GM21360 (cell line): Measurements from ENCODE around the gene WDFY1.

Experiments used
- ATAC-seq: cut with Tn5 transposase; IDR thresholded peaks from one replicate; pipeline ENCODE4 v1.9.1; 2021; ENCODE audit warnings: mild to moderate bottlenecking, moderate library complexity; ENCODE audit not compliant: unreplicated experiment

WDFY1 gene

DNA sequence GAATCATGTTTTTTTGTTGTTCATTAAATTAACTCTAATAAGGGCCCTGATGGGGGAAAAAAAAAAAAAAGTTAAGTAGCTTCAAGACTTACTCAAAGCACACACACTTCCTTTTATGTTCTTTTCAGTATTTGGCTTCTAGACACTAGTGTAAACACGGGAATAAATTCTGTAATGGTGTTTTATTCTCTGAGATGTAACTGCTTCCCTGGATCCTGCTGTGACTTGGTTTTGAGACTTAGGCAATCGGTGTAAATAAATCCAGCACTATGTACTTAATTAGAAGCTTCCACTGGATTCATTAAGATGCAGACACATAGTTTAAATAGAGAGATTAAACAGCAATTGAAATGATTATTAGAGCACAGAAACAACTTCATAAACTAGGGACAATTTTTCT, 81.6 kb downstream of the WDFY1 start:
- no peak for ATAC-seq

DNA sequence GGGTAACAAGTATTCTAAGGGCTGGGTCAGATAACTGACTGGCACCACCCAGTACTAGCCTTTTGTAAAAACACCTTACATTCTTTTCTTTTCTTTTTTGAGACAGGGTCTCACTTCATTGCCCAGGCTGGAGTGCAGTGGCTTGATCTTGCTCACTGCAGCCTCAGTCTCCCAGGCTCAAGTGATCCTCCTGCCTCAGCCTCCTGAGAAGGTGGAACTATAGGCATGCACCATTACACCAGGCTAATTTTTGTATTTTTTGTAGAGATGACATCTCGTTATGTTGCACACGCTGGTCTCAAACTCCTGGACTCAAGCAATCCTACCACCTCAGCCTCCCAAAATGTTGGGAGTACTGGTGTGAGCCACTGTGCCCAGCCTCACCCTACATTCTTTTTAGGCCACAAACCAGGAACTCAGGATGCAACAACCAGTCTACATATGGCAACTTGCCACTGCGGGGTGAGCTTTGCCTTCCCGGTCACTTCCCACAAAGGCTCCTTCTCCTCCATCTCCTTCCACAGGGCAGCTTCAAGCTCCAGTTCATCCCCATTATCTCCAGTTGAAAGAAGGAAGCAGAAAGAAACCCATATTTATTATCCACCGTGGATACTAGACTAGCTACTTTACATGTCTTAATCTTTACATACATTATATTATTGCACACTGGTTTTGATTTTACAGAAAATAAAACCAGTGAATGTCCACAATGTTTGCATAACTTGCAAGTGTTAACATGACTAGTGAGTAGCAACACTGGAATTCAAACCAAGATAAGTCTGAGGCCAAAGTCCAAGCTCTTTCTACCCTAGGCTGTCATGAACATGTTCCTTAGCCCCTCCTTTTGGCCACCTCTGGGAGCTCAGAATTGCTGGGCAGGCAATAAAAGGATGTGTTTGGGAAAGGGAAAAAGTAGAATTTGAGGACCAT, 84.1 kb downstream of the WDFY1 start:
- ATAC-seq = no peak

- no peak for ATAC-seq
Observed at GRCh38 chr2:223859070-223859469, 86.1 kb downstream of the WDFY1 start.

GRCh38 chr2:223856584-223856983, 88.6 kb downstream of the WDFY1 start:
- no peak for ATAC-seq

DNA sequence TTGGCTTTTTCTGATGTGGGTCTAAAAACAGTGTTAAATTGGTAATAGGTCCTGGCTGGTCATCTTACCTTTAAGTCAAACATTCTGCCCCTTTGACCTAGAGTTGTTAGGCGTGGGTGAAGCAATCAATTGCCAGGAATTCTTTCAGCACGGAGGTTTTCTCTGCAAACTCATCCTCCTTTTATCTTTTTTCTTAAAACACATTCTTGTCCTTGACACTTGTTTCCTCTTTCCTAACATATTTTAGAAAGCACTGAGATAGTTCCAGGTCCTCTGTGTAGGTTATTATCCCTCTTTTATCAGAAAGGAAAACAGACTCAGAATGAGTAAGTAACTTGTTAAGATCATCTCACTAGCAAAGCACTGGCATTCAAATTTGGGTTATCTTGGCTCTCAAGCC, 89.1 kb downstream of the WDFY1 start:
- ATAC-seq = no peak

GRCh38 chr2:223855426-223855825, 89.7 kb downstream of the WDFY1 start:
- ATAC-seq = no peak

GRCh38 chr2:223854741-223855140, 90.4 kb downstream of the WDFY1 start:
- peak; percentile 44 for ATAC-seq

DNA sequence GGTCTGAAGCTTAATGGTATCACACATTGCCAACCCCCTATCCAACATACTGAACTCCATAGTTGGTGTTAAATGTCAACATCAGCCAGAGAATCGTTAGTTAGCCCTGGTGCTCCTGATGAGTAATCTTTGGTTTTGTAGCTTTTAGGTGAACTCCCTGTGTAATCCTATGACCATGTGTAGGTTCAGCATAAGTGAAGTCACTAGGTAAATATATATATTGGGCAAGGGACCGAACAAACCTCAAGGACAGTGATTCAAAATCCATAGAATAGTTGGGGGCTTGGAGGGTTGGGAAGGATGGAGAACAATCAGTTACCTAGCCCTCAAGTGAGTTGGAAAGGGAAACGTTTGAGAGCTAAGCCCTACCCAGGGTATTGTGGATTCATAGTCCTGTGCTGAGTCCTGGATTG, 91.7 kb downstream of the WDFY1 start:
- no peak for ATAC-seq

GRCh38 chr2:223852281-223852795, 92.8 kb downstream of the WDFY1 start:
- ATAC-seq = no peak

- ATAC-seq = no peak
Observed at GRCh38 chr2:223847410-223847809, 97.7 kb downstream of the WDFY1 start.

DNA sequence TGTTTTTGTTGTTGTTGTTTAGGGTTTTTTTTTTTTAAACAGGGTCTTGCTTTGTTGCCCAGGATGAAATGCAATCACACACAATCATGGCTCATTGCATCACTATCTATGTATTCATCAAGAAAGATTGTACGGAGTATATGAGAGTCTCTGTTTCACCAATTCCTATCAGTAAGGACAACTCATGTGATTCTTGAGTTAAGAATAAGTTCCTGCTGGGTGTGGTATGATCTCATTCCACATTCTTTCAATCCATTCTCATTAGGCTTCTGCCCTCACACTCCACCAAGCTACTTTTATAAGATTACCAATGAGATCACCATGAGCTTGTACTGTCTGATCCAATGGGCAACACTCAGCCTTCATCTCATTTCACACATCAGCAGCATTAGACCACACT, 98.6 kb downstream of the WDFY1 start:
- ATAC-seq = no peak

GRCh38 chr2:223841436-223842190, 103.5 kb downstream of the WDFY1 start:
- no peak for ATAC-seq

- ATAC-seq = peak; percentile 71
Observed at GRCh38 chr2:223837287-223838061, 107.7 kb downstream of the WDFY1 start, which contains the start of gene AP1S3. AP1S3 (minus strand) TSS chr2:223837582; CDS start chr2:223837450, 132 bp downstream.

DNA sequence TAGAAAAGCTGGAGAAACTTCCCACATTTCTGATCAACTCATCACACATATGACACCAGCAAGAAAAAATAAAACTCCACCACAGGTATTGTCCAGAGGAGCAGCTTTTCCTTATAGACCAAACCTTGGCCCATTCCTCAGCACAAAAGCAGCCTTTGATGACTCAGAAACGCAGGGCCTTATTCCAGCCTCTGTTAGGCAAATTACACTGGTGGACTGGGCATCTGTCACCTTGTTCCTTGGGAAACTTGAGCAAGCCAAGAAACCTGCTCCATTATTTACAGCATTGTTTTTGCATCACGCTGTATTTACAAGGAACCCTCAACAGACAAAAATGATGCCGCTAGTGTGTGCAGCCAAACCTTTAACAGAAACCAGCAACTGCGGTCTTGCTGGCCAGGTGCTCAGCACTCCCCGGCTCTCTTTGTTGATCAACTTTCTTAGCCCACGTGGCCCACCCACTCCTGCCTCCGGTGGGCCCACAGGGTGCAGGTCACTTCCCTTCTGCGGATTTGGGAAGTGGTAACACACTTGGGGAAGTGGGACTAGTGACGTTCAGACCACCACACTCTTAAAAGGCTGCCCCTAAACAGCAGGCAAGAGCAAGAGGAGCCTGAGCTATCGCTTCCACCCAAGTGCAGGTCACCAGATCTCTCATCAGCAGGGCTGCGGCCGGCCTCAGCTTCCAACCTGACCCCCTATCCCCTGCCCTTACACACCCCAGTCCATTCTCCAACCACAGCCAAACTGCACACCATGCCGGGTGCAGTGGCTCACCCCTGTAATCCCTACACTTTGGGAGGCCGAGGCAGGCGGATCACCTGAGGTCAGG, 109.2 kb downstream of the WDFY1 start:
- ATAC-seq = peak; percentile 53

DNA sequence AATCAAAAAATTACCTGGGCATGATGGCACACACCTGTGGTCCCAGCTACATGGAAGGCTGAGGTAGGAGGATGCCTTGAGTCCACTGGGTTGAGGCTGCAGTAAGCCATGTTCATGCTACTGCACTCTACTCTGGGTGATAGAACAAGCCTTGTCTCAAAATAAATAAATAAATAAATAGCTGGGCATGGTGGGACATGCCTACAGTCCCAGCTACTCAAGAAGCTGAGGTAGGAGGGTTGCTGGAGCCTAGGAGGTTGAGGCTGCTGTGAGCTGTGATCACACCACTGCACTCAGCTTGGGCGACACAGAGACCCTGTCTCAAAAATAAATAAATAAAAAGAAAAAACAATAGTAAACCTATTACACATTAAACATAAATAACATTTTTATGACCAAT, 110.7 kb downstream of the WDFY1 start:
- ATAC-seq = no peak

GRCh38 chr2:223832241-223832903, 112.8 kb downstream of the WDFY1 start:
- ATAC-seq = no peak

DNA sequence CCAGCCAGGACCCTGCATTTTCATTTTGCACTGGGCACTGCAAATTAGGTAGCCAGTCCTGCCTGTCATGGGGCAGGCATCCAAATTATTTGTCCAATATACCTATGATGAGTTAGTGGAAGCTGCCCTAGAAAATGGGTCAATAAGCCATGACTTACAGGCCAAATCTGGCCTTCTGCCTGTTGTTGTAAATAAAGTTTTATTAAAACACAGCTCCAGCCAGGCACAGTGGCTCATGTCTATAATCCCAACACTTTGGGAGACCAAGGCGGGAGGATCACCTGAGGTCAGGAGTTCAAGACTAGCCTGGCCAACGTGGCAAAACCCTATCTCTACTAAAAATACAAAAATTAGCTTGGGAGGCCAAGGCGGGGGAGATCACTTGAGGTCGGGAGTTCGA, 116.0 kb downstream of the WDFY1 start:
- no peak for ATAC-seq

GRCh38 chr2:223828314-223828713, 116.8 kb downstream of the WDFY1 start:
- ATAC-seq = no peak

- no peak for ATAC-seq
Observed at GRCh38 chr2:223826995-223827394, 118.1 kb downstream of the WDFY1 start.
